Measurements from ENCODE around the gene C1QTNF3.
A peak's percentile ranks its signal among the peaks of the same experiment; 100 is the strongest.

DNA sequence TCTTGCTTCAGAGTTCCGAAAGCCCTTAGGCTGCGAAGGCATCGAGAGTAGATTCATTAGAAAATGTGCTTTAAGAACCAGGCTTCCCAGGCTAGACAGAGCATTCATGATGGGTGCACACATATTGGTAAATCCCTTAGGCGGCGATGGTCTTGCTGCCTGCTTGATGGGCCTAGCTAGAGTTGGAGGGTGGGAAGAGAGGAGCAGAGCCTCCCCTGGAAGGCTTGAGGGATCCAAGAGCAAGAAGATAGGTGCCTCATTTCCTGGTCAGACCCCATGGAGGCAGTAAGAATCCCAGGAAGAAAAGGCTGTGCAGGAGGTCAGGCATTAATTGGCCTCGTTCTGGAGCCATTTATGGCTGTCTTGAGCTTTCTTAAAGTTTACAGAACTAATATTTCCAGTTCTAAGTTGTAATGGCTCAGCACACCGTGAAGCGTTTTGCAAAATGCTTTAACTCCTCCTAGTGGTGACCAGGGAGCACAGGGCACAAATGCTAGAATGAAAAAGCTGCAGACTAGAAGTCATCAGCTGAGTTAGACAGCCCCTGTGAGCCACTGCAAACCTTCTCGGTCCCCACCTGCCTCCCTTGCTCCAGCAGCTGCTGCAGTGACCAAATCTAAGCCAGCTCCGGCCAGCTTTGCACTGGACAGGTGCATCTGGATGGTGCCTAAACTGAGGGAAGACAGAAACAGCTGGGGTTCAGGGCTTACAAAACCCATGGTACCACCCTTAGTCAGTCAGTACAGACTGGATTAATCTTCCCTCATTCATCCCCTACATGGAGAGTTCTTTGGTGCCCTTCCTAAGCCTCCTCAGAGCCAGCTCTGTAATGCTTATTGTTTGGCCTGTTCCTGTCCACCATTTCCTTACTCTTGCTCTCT, 73.2 kb downstream of the C1QTNF3 start:
- TF ChIP-seq, protein P1, sequence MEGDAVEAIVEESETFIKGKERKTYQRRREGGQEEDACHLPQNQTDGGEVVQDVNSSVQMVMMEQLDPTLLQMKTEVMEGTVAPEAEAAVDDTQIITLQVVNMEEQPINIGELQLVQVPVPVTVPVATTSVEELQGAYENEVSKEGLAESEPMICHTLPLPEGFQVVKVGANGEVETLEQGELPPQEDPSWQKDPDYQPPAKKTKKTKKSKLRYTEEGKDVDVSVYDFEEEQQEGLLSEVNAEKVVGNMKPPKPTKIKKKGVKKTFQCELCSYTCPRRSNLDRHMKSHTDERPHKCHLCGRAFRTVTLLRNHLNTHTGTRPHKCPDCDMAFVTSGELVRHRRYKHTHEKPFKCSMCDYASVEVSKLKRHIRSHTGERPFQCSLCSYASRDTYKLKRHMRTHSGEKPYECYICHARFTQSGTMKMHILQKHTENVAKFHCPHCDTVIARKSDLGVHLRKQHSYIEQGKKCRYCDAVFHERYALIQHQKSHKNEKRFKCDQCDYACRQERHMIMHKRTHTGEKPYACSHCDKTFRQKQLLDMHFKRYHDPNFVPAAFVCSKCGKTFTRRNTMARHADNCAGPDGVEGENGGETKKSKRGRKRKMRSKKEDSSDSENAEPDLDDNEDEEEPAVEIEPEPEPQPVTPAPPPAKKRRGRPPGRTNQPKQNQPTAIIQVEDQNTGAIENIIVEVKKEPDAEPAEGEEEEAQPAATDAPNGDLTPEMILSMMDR (conservative IDR thresholded peaks at IDR 0.05 in 1 of 2, IDR thresholded peaks at IDR 0.05 in 1 of 2; ENCODE audit: extremely low read depth in 1 of 2, insufficient read depth in 1 of 2, low read depth in 1 of 2, low read length in 2 of 2): peak; percentile 67 to 77
- no peak for TF ChIP-seq EZH2 (IDR thresholded peaks at IDR 0.05; ENCODE audit: borderline replicate concordance, low read length)
